RWPE1 (cell line): ENCODE results near the gene TMEM14A.
"Not testable (repeated sequence)": the region's sequence is repeated elsewhere in the genome, so short reads cannot be mapped to it uniquely, and the experiment has no call there.

Experiments
- CTCF ChIA-PET: fragments of 350-600 bp; sonication (Branson Sonifier 250); formaldehyde crosslinking; extraction: SDS; loops from one replicate; lab custom pipeline; 2021; lab: Yijun Ruan, JAX
- POLR2A ChIA-PET: fragments of 400-600 bp; formaldehyde crosslinking; extraction: SDS; loops from one replicate; lab custom pipeline; 2020; ENCODE audit warnings: antibody characterized with exemption; ENCODE audit not compliant: low non-redundant PET; lab: Yijun Ruan, JAX
- DNase-seq: peaks from one replicate; pipeline ENCODE4 v3.0.0; 2012; ENCODE audit warnings: low spot score
- H3K27ac ChIP-seq: fragments of 450-650 bp; 2 replicates; pipeline ENCODE4 v1.5.1; 2017
- TF ChIP-seq, protein P1 (sequence below): fragments of 450-650 bp; conservative IDR thresholded peaks from 2 replicates; pipeline ENCODE4 v1.5.1; 2017; ENCODE audit warnings: low read depth, mild to moderate bottlenecking

TMEM14A gene

DNA sequence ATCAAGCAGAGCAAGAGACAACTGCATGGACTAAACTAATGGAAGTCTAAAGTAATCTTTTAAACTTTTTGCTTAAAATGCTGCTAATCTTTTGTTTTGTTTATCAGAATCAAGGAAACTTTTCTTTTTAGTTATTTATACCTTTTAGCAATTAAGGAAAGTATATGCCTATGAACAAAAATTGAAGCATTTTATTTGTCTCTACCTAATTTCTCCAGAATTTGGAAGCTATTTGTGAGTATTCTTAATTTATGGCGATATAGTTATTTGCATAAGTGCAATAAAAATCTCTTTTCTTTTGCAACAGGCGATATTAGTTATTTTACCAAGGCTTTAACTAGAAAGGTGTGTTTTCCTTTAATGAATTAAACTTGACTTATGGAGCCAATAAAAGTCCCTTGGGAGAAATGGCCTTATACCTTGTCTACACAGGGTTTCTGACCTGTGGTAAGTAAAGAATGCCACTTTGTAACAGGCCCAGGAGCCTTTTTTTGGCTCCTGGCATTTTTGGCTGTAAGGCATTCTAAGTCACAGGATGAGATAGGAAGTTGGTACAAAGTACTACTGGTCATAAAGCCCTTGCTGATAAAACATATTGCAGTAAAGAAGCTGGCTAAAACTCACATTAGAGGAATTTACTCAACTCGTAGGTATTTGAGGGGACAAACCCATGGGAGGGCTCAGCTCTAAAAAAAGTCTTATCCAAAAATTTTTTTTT, 37.2 kb downstream of the TMEM14A start:
- no peak for DNase-seq
- H3K27ac ChIP-seq: no peak overlapping the region
- CTCF ChIA-PET: interaction anchor here (0.7 kb wide), 1 partner anchor 56 kb away, joined by 4 read pairs; no protein-coding TSS in a partner anchor
- POLR2A ChIA-PET: no interaction called here
- TF ChIP-seq, protein P1, sequence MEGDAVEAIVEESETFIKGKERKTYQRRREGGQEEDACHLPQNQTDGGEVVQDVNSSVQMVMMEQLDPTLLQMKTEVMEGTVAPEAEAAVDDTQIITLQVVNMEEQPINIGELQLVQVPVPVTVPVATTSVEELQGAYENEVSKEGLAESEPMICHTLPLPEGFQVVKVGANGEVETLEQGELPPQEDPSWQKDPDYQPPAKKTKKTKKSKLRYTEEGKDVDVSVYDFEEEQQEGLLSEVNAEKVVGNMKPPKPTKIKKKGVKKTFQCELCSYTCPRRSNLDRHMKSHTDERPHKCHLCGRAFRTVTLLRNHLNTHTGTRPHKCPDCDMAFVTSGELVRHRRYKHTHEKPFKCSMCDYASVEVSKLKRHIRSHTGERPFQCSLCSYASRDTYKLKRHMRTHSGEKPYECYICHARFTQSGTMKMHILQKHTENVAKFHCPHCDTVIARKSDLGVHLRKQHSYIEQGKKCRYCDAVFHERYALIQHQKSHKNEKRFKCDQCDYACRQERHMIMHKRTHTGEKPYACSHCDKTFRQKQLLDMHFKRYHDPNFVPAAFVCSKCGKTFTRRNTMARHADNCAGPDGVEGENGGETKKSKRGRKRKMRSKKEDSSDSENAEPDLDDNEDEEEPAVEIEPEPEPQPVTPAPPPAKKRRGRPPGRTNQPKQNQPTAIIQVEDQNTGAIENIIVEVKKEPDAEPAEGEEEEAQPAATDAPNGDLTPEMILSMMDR: no peak

DNA sequence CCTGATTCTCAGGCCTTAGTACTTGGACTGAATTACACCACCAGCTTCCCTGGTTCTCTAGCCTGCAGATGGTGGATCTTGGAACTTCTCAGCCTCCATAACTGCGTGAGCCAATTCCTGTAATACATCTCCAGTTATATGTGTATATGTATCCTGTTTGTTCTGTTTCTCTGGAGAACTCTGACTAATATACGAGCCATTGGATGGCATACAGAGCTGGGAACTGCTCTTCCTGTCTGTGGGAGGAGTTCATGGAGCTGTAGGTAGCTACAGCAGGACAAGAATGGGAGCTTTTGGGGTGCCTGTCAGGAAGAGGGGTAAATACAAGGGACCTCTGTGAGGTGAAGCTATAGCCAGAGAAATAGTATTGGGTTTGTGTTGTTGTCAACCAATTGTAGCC, 41.2 kb downstream of the TMEM14A start:
- DNase-seq: no peak
- TF ChIP-seq, protein P1: no peak
- ChIA-PET CTCF (no interaction called here), POLR2A (no interaction called here)
- no peak overlapping the region for H3K27ac ChIP-seq

DNA sequence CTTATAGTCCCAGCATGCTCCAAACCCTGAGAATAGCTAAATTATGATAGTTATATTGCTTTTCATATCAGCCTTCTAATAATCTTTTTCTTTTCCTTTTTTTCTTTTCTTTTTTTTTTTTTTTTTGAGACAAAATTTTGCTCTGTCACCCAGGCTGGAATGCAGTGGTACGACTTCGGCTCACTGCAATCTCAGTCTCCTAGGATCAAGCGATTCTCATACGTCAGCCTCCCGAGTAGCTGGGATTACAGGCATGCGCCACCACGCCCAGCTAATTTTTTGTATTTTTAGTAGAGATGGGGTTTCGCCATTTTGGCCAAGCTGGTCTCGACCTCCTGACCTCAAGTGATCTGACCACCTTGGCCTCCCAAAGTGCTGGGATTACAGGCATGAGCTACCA, 43.8 kb downstream of the TMEM14A start:
- H3K27ac ChIP-seq, POLR2A ChIA-PET, DNase-seq, CTCF ChIA-PET: not testable (repeated sequence)

DNA sequence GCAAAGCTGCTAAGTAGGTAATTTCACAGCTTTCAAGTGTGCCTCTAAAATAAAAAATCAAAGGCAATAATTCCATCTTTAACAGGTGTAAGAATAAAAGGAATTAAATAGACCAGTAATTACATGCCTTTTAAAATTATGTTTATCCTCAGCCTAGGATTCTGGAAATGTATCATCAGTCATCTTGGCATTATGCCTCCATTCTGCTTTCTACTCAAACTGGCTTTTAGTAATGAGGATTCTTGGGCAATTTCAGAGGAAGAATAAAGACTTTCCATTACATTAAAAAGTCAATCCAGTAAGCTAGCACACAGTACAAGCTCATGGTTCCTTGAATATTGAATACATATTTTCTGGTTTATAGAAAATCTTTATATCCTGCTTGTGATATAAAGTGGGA, 47.6 kb downstream of the TMEM14A start:
- DNase-seq: no peak
- POLR2A ChIA-PET: no interaction called here
- TF ChIP-seq, protein P1: no peak
- CTCF ChIA-PET: interaction anchor here (0.5 to 0.9 kb wide), 4 partner anchors 33 to 1659 kb away, joined by 3 to 4 read pairs (median 4); no protein-coding TSS in a partner anchor
- H3K27ac ChIP-seq: no peak overlapping the region

DNA sequence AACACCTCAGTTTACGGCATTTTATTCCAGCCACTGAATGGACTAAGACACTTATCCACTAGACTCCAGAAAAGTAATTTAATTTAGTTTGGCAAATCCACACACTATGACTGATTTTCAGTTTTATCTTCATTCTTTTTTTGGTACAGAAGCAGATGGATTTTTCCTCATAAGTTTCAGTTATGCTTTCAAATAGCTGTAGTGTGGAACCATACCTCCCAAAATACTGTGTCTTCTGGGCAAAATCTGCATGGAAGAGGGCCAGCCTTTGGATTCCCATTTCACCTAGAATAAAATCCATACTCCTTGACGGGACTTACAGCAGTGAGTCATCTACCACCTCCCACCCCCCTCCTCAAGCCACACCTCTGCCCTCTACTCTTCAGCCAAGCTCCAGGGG, 49.4 kb downstream of the TMEM14A start:
- no peak for DNase-seq
- POLR2A ChIA-PET: no interaction called here
- CTCF ChIA-PET: interaction anchor here (0.7 kb wide), 1 partner anchor 371 kb away, joined by 3 read pairs; no protein-coding TSS in a partner anchor
- TF ChIP-seq, protein P1: no peak
- H3K27ac ChIP-seq: no peak overlapping the region

DNA sequence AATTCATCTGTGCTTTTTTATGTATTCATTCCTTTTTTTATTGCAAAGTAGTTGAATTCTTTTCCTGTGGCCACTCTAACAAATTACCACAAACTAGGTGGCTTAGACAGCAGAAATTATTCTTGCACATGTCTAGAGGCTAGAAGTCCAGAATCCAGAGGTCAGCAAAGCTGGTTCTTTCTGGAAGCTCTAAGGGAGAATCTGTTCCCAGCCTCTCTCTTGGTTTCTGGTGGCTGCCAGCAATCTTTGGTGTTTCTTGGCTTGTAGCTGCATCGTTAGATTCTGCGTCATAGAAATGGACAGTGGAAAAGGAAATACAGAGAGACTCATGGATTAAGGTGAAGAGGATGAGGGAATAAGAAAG, 53.1 kb downstream of the TMEM14A start:
- POLR2A ChIA-PET: no interaction called here
- TF ChIP-seq, protein P1: no peak
- H3K27ac ChIP-seq: no peak overlapping the region
- DNase-seq: no peak
- CTCF ChIA-PET: interaction anchor here (0.6 to 0.7 kb wide), 2 partner anchors 91 to 319 kb away, joined by 3 to 6 read pairs; no protein-coding TSS in a partner anchor
